Hematopoietic multipotent progenitor cell (in vitro differentiated cells): ENCODE measurements around the gene PRR15L. TPM values are rescaled to one million over a fixed set of nuclear protein-coding genes. Genes with fewer than 3 reads are reported as not detected.
"Not testable (repeated sequence)": the region's sequence is repeated elsewhere in the genome, so short reads cannot be mapped to it uniquely, and the experiment has no call there.

Source experiments
- DNase-seq, 3 donors: peaks; one replicate each; pipeline ENCODE4 v3.0.0-alpha.2; 2011 to 2015; ENCODE audit warnings: low read depth in 2 of 3, low spot score in 2 of 3
- total RNA-seq: library from RNA; depleted of rRNA; stranded (reverse); fragments of >200 nt; gene quantifications from one replicate; pipeline ENCODE4 v1.2.3, GENCODE V29; 2012

The PRR15L gene
- total RNA-seq, 1 donor, result not detected

- DNase-seq, result no peak
These were observed 31.5 kb upstream of the PRR15L start for GRCh38 chr17:47989159-47989558.

GRCh38 chr17:47988445-47988844 is 30.8 kb upstream of the PRR15L start:
- DNase-seq, result not testable (repeated sequence)

GRCh38 chr17:47987240-47987835 is 29.7 kb upstream of the PRR15L start:
- no peak for DNase-seq

GRCh38 chr17:47986520-47986919 is 28.8 kb upstream of the PRR15L start:
- DNase-seq, result no peak

- DNase-seq, result no peak
These were observed 26.0 kb upstream of the PRR15L start for GRCh38 chr17:47983492-47984223.

- DNase-seq, result peak in 1 of 3 donors; percentile 15
These were observed 25.1 kb upstream of the PRR15L start for GRCh38 chr17:47982645-47983390.

GRCh38 chr17:47982091-47982617 is 24.5 kb upstream of the PRR15L start:
- DNase-seq, result no peak

- peak in 2 of 3 donors; percentile 45 to 81 for DNase-seq
These were observed 23.8 kb upstream of the PRR15L start for GRCh38 chr17:47981462-47981861.

GRCh38 chr17:47980541-47980940 is 22.9 kb upstream of the PRR15L start:
- DNase-seq, result no peak

GRCh38 chr17:47978324-47978723 is 20.6 kb upstream of the PRR15L start:
- peak; percentile 31 to 76 (median 64) for DNase-seq

- no peak for DNase-seq
These were observed 18.1 kb upstream of the PRR15L start for GRCh38 chr17:47975823-47976205.

GRCh38 chr17:47975189-47975822 is 17.6 kb upstream of the PRR15L start:
- DNase-seq, result no peak

- DNase-seq, result no peak
These were observed 15.9 kb upstream of the PRR15L start for GRCh38 chr17:47973541-47973940.

GRCh38 chr17:47970725-47971499 is 13.2 kb upstream of the PRR15L start, which contains the start of gene CDK5RAP3:
Gene CDK5RAP3 (plus strand): TSS chr17:47971113. CDS start chr17:47971147, 34 bp downstream.
- peak; percentile 93 to 99 (median 99) for DNase-seq

GRCh38 chr17:47969930-47970724 is 12.4 kb upstream of the PRR15L start:
- DNase-seq, result no peak

- DNase-seq, result no peak
These were observed 11.2 kb upstream of the PRR15L start for GRCh38 chr17:47968836-47969235.

- no peak for DNase-seq
These were observed 10.0 kb upstream of the PRR15L start for GRCh38 chr17:47967607-47968252.

GRCh38 chr17:47966079-47966519 is 8.4 kb upstream of the PRR15L start:
- no peak for DNase-seq

GRCh38 chr17:47964856-47965255 is 7.2 kb upstream of the PRR15L start:
- DNase-seq, result no peak
